ENCODE results near the gene EIF4G3. TPM values are rescaled to one million over a fixed set of nuclear protein-coding genes. Genes with fewer than 3 reads are reported as not detected.

Gene EIF4G3
- total RNA-seq, 1 donor from 2014 or later: 33.9 TPM

- H3K27ac ChIP-seq (replicated peaks): no peak overlapping the region
- TF ChIP-seq, protein P1, sequence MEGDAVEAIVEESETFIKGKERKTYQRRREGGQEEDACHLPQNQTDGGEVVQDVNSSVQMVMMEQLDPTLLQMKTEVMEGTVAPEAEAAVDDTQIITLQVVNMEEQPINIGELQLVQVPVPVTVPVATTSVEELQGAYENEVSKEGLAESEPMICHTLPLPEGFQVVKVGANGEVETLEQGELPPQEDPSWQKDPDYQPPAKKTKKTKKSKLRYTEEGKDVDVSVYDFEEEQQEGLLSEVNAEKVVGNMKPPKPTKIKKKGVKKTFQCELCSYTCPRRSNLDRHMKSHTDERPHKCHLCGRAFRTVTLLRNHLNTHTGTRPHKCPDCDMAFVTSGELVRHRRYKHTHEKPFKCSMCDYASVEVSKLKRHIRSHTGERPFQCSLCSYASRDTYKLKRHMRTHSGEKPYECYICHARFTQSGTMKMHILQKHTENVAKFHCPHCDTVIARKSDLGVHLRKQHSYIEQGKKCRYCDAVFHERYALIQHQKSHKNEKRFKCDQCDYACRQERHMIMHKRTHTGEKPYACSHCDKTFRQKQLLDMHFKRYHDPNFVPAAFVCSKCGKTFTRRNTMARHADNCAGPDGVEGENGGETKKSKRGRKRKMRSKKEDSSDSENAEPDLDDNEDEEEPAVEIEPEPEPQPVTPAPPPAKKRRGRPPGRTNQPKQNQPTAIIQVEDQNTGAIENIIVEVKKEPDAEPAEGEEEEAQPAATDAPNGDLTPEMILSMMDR (IDR thresholded peaks at IDR 0.05; ENCODE audit: borderline replicate concordance): no peak
- no peak overlapping the region for H3K4me3 ChIP-seq
- intact Hi-C loops (cut with micrococcal nuclease): no loop called here
- no peaks in the 10 kb centered on the region for H3K27me3 ChIP-seq (ENCODE audit: low read depth)
- no peak for DNase-seq
- peaks cover 10% of the 10 kb centered on the region for H3K36me3 ChIP-seq
- H3K4me1 ChIP-seq: peaks cover 19% of the 10 kb centered on the region
- no peaks in the 10 kb centered on the region for H3K9me3 ChIP-seq (replicated peaks)
Measured at GRCh38 chr1:21090463-21090862, 86.2 kb downstream of the EIF4G3 start.

- intact Hi-C loops (cut with micrococcal nuclease): no loop called here
- Histone ChIP-seq H3K4me3 (no peak overlapping the region), H3K9me3 (replicated peaks) (no peaks in the 10 kb centered on the region), H3K27me3 (ENCODE audit: low read depth) (no peaks in the 10 kb centered on the region), H3K4me1 (peaks cover 19% of the 10 kb centered on the region), H3K36me3 (peaks cover 14% of the 10 kb centered on the region), H3K27ac (replicated peaks) (no peak overlapping the region)
- DNase-seq: no peak
- TF ChIP-seq, protein P1 (IDR thresholded peaks at IDR 0.05; ENCODE audit: borderline replicate concordance): no peak
Measured at GRCh38 chr1:21089731-21090130, 87.0 kb downstream of the EIF4G3 start.

GRCh38 chr1:21089299-21089698, 87.4 kb downstream of the EIF4G3 start:
- Histone ChIP-seq H3K4me3 (no peak overlapping the region), H3K27ac (replicated peaks) (no peak overlapping the region), H3K9me3 (replicated peaks) (no peaks in the 10 kb centered on the region), H3K36me3 (peaks cover 14% of the 10 kb centered on the region), H3K4me1 (peaks cover 19% of the 10 kb centered on the region), H3K27me3 (ENCODE audit: low read depth) (no peaks in the 10 kb centered on the region)
- DNase-seq: no peak
- TF ChIP-seq, protein P1 (IDR thresholded peaks at IDR 0.05; ENCODE audit: borderline replicate concordance): no peak
- intact Hi-C loops (cut with micrococcal nuclease): no loop called here

DNA sequence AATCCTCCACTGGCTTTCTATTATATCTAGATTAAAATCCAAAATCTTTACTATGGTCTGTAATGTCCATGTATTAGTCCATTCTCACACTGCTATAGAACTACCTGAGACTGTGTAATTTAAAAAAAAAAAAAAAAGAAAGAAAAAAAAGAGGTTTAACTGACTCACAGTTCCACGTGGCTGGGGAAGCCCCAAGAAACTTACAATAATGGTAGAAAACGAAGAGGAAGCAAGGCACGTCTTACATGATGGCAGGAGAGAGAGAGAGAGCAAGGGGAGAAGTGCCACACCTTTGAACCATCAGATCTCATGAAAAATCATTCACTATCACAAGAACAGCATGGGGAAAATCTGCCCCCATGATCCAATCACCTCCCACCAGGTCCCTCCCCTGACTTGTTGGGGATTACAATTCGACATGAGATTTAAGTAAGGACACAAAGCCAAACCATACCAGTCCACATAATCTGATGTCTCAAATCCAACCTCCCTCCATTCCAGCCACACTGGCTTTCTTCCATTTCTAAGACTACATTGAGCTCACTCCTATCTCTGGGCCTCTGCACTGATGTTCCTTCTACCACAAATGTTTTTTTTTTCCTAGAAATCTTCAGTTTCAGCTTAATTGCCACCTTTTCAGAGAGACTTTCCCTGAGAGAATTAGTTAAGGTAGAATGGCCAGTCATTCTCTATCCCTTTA, 92.4 kb downstream of the EIF4G3 start:
- intact Hi-C loops (cut with micrococcal nuclease): no loop called here
- Histone ChIP-seq H3K4me1 (peaks cover 1% of the 10 kb centered on the region), H3K4me3 (no peak overlapping the region), H3K27ac (replicated peaks) (no peak overlapping the region), H3K27me3 (ENCODE audit: low read depth) (no peaks in the 10 kb centered on the region), H3K9me3 (replicated peaks) (no peaks in the 10 kb centered on the region), H3K36me3 (peaks cover 14% of the 10 kb centered on the region)
- no peak for DNase-seq
- TF ChIP-seq, protein P1 (IDR thresholded peaks at IDR 0.05; ENCODE audit: borderline replicate concordance): no peak

- H3K27me3 ChIP-seq (ENCODE audit: low read depth): no peaks in the 10 kb centered on the region
- H3K9me3 ChIP-seq (replicated peaks): no peaks in the 10 kb centered on the region
- H3K4me3 ChIP-seq: no peak overlapping the region
- TF ChIP-seq, protein P1 (IDR thresholded peaks at IDR 0.05; ENCODE audit: borderline replicate concordance): no peak
- intact Hi-C loops (cut with micrococcal nuclease): no loop called here
- H3K36me3 ChIP-seq: peaks cover 14% of the 10 kb centered on the region
- no peak for DNase-seq
- no peaks in the 10 kb centered on the region for H3K4me1 ChIP-seq
- no peak overlapping the region for H3K27ac ChIP-seq (replicated peaks)
Measured at GRCh38 chr1:21082073-21082472, 94.6 kb downstream of the EIF4G3 start.
